Activated CD4-positive, alpha-beta T cell treated with anti-CD3 and anti-CD28 coated beads for 24 hours (primary cell): Measurements from ENCODE around the gene FLNB.

Source experiments
- DNase-seq, 2 donors: peaks; one replicate each; pipeline ENCODE4 v3.0.0-alpha.2; 2020; ENCODE audit warnings: low read depth in 2 of 2

The FLNB gene

DNA sequence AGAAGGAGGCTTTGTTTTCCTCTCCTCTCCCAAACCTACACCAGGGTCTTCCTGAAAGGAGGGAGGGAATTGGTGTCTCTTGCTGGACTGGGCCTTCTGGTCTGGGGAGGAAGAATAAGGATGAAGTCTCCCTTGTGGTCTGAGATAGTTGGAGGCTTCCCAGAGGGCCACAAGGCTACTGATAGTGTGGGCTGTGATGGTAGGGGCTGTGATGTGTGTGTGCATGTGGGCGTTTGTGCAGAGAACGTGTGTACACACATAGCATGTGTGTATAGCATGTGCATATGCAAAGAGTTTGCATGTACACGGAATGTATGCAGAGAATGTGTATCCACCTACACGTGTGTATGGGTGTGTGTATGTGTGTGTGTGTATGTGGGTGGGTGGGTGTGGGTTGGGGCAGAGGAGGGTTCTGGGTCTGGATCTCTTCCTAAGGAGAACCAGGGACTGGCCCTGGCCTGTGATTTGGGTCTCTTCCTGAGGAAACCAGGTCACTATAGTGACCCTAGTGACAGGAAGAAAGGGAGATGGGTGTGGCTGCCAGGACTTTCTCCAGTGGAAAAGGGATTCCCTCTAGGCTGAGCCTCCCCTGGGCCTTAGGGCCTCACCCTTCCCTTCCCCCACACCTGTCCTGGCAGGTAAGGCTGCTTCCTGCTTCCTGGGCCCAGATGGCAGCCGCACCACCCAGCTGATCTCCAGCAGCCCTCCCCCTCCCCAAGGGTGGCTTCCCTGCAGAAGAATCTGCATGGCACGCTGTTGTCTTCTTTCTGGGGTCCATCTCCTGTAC, 1.7 kb downstream of the FLNB start:
- DNase-seq = no peak

DNA sequence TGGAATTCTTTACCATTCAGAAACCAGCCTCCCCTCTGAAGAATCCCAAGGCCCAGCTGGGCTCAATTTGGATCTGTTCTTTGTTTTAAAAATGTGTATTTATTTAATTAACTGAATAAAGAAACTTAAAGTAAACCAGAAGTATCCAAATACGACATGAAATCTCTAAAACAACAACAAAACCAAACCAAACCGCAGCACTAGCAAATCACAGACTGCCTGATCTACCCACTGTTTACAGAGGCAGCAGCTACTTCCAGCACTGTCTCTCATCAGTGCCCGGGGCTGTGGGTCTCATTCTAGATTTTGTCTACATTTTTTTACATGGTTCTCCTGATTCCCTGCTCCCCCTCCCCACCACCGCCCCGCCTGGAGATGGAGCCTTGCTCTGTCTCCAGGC, 2.3 kb downstream of the FLNB start:
- no peak for DNase-seq

DNA sequence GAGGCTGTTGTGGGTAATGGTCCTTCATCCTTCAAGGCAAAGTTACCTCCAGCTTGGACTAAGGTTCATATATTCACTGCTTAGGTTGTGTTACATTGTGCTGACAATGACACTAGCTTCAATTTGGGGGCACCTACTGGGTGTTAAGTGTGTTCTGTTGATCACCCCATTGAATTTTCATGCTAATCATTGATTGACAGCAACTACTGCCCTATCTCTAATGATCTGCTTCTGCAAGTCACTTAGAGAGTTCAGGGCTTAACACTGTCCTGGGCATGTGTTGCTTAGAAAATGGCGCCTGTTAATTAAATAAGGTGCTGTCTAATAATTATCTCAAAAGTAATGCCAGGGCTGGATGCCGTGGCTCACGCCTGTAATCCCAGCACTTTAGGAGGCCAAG, 3.4 kb downstream of the FLNB start:
- no peak for DNase-seq

DNA sequence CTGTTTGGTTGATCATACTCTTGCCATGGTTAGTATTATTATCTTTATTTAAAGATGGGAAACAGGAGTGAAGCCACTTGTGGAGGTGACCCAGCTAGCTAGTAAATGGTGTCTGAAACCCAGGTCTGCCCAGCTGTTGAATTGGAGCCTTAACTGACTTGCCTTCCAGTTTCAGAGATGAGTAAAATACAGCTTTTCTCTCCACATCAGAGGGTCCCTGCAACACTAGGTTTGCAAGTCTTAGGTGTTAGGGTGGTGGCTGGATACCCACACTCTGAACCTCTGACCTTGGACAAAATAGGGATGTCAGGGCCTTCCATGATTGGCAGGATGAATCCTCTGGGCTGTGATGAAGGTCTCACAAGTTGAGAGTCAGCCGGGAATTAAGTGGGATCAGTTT, 4.1 kb downstream of the FLNB start:
- DNase-seq = no peak

DNA sequence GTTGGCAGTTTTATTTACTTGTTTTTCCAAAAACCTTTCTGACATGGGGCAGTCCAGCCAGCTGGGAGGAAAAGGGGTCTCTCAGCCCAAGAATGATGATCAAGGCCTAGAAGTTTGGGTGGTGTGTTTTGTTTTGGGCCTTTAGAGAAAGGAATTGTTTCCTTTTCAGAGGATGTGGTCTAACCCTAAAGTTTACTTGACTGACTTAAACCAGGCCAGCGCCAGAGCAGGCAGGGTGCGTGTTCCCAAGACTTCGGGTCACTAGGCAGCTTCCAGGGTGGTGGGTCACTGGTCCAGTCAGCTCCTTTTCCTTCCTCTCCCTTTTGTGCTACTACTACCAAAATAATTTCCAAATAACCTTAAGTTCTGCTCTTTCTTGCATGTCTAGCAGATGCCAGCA, 4.9 kb downstream of the FLNB start:
- no peak for DNase-seq

DNA sequence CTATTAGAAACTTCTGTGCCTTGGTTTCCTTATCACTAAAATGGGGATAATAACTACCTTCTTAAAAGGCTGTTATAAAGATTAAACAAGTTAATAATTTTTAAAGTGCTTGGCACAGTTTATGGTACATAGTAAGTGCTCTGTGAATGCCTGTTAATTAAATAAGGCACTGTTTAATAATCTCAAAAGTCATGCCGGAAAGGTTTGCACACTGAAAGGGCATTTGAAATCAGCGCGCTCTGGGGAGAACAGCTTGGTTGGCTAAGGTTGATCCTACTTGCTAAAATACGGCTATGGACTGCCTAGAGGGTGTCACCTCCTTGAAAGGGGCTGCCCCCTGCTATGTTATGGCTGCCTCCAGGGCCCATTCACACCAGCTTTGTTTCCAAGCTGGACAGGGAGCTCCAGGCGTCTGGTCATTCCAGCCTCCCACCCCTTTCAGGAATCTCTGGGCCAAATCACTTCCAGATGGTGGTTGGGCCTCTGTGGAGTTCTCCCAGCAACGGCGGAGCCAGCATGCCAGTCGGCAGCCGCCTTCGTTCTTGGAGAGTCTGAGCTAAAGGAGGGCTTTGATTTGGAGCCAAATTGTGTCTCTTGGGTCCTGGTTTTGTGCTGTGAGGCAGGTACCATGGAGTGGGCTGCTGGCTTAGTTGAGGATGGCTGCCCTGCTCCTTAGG, 5.9 kb downstream of the FLNB start:
- DNase-seq = no peak

DNA sequence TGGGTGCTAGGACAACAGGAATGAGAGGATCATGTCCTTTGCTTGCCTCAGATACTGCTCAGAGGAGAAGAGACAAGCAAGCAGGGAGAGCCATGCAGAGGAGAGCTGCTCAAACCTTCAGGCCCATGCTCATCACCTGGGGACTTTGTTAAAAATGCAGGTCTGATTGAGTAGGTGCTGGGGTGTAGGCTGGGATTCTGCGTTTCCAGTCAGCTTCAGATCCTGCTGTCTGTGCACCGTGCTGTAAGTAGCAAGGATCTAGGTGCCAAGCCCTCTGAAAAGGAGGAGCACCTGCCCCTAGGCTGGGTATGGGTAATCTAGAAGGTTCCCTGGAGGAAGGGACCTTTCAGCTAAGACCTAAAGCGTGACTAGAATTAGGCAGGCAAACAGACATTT, 7.3 kb downstream of the FLNB start:
- no peak for DNase-seq

DNA sequence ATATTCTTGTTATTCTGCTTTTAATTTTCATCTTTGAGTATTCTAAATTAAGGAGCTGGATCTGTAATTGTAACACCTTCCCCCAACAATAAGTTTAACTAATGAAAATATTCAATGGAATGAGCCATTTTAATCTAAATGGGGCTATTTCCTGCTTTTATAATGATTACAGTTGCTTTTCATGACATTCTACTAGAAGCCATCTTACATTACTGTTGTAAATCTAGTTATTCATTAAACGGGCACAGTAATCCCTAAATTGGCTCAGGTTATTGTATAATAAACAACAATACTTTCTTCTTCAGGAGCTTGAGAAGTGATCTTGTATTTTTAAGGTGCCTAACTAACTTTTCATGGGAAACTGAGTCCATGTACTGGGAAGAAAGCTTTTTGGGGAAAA, 8.5 kb downstream of the FLNB start:
- no peak for DNase-seq

DNA sequence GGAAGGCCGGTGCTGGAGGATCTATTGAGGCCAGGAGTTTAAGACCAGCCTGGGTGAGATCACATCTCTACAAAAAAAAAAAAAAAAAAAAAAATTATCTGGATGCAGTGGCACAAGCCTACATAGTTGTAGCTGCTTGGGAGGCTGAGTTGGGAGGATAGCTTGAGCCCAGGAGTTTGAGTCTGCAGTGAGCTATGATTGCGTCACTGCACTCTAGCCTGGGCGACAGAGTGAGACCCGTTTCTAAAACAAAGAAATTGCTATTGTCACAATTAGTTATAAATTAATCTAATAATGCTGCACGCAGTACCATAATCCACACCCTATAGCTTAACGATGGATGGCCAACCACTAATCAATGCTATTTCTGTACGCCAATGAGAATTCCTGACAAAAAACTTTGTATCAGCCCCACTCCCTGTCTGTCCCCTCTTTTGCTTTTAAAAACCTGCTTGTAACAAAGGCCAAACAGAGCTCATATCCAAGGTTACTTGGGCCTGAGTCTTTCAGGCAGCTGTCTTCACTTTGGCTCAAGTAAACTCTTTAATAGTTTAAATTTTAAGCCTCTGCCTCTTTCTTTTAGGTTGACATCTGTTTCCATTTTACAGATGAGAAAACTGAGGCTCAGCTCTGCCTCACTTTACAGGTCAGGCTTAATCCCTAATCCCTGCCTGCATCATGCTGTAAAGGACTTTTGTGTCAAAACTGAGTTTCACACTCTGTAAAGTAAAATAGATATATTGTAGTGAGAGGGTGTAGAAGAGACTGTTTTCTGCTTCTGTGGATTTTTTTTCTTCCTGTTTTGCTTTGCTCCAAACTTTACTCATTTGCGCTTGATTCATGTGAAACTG, 10.9 kb downstream of the FLNB start:
- DNase-seq = no peak

DNA sequence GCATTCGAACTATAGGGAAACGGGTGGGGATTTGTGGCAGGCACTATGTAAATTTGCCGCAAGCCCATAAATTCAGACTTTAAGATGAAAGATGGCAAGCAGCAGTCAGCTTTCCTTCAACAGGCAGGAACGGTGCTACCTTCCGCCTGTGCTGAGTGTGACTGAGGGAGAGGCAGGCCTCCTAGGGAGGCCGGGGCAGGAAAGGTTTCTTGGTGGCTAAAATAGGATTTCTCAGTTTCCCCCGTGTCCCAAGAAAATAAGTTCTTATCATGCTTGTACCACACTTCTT, 12.5 kb downstream of the FLNB start:
- DNase-seq = no peak

DNA sequence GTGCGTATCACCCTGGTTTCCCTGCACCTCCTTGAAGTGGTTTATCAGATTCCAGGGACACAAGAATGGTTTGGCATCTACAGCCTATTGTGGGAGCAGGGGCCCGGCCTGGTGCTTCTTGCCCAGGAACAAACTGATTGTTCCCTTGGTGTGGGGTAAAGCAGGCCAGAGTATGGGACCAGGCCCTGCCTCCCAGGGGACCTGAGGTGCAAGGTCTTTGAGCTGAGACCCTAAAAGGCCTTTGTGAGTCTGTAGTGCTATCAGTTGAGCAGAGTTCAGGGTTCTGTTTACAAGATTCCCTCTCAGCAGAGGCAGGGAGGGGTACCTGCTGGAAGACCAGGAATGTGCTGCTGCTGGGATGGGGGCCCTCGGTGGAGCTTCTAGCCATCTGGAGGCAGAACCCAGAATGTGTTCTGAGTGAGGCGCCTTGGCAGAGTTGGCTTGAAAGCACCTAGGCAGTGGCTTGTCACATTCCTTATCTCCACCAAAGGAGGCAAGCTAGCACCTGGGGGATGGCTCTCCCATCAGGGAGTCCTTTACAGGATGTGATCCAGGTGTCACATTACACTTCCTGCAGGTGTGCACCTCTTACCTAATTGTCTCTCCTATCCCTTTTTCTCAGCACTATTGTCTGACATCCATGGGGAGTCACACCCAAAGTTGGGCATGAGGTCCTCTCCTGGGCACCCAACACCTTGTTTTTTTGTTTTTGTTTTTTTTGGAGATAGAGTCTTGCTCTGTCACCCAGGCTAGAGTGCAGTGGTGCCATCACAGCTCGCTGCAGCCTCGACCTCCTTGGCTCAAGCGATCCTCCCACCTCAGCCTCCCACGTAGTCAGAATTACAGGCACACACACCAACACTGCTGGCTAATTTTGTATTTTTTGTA, 13.1 kb downstream of the FLNB start:
- DNase-seq = no peak

DNA sequence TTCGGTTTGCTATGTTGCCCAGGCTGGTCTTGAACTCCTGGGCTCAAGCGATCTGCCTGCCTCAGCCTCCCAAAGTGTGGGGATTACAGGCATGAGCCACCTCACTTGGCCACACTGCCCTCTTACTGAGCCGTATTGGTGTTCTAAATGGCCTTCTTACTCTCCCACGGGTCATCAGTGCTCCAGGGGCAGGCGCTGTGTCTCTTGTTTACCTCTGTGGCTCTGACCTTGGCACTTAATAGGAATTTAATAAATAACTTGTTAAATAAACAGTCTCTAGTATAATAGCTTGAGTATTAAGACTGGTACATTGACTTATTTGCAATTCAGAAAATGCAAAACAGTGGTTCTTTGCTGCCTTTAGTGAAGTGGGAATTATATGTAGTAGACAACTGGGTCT, 13.7 kb downstream of the FLNB start:
- DNase-seq = no peak

DNA sequence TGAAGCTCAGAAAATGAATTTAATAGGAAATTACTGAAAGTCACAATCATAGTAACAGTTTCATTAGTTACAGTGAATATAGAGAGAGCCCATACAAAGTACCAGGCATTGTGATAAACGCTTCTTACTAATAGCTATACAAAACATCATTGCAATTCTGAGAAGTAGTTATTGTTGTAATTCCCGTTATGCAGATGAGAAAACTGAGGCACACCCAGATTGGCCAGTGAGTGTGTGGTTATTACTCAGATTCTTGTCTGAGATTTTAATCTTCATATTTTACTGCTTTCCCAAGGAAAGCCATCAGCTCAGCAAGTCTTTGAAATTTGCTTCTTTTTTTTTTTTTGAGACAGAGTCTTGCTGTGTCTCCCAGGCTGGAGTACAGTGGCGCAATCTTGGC, 14.3 kb downstream of the FLNB start:
- DNase-seq = no peak

DNA sequence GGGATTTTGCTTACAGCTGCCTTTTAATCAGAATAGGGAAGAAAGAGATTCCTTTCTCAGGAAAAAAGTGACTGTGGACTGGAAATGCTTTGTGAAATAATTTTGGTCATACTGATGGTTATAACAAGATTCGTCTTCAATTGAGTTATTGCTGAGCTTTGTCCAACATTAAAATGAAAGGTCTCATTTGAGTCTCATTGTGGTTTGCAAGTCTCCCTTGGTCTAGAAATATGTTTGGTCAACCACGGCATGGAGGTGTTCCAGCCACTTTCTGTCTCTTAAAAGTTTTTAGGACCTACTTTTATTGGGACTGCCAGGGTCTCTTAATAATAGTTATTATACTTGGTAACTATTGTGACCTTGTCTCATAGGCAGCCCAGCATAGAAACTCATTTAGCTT, 15.3 kb downstream of the FLNB start:
- DNase-seq = no peak

DNA sequence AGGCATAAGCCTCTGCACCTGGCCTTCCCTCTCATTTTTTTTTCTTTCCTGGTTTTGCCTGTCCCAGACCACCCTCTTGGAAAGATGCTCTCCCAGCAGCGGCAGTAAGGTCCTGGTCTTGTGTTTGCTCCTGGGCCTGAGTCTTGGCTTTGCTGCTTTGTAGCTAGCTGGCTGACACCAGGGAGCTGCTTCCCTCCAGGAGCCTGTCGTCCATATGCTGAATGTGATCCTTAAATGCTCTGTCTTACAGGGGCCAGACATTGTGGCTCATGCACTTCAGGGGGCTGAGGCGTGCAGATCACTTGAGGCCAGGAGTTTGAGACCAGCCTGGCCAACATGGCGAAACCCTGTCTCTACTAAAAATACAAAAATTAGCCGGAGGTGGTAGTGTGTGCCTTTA, 17.2 kb downstream of the FLNB start:
- no peak for DNase-seq

DNA sequence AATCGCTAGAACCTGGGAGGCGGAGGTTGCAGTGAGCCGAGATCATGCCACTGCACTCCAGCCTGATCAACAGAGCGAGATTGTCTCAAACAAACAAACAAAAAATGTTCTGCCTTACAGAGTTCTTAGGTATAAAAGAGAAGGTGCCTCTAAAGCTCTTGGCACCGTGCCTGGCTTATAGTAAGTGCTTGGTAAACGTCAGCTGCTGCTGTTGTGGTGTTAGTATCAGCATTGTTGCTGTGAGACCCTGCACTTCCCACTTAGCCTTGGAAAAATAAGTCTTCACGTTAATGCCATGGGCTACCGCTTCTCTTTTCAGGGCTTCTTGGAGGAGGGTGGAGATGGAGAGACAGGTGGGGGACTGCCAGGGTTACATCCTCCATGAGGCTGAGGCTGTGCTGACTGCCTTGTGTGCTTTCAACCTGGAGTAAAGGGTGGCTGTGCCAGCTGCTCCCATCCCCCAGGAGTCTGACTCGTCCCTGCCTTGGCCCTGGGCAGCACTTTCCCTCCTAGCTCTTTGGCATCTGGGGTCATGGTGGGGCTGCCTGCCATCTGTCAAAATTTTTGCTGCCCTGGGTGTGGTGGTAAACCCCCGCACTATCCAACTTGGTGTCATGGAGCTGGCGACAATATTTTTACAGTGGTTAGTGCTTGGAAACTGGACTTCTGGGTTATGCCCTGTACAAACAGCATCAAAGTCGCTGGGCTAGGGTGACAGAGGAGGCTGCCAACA, 17.8 kb downstream of the FLNB start:
- DNase-seq = no peak

DNA sequence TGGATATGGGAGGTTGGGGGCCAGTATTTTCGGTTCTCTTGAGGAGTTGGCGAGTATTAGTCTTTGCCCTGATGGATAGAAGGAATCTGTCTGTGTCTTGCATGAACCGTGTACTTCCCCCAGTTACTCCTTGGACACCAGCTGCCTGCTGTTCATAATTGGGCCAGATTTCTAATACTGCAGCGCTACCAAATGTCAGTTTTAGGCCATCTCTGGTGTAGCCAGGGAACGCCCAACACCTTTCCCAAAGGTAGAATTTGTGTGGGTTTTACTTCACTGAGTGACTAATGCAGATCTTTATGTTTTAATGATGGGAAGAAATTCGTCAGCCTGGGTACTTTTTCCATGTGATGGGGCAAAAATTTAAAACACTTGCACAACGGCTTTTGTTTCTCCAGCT, 18.4 kb downstream of the FLNB start:
- no peak for DNase-seq

DNA sequence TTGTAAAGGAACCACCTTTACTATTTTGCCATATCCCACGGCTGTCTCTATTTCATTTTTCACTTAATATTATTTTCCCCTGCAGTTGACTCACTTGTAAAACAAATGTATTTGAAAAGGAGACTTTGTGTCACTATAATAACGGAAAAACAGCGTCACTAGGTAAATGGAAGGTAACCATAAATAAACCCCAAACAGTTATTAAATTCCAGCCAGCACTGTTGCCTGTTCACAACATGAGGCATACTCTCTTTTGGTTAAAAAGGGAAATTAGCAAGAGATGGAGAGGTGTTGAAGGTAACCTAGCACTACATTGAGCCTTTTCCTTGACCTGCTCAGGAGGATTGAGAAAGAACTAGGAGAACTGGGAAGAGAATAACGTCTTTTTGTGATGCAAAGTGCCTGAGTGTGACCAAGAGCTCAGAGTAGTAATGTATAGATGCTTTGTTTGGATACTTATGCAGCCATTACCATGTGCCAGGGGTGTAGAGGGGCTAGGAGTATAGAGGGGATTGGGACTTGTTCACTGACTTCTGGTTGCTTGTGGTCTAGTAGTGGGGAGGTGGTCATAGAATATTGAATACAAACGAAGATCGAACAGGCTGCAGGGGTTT, 19.6 kb downstream of the FLNB start:
- no peak for DNase-seq

DNA sequence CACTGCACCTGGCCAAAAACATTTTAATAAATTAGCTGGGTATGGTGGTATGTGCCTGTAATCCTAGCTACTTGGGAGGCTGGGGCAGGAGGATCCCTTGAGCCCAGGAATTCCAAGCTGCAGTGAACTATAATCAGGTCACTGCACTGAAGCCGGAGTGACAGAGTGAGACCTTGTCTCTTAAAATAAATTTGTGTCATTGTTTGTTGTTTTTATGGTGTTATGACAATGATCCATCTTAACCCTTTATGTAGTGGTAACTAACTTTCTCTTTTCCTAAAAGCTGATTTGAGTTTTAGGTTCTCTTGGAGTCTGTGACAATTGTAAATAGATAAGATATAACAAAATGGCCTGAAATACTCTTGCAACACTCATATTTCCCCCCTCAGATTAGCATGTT, 20.7 kb downstream of the FLNB start:
- no peak for DNase-seq

DNA sequence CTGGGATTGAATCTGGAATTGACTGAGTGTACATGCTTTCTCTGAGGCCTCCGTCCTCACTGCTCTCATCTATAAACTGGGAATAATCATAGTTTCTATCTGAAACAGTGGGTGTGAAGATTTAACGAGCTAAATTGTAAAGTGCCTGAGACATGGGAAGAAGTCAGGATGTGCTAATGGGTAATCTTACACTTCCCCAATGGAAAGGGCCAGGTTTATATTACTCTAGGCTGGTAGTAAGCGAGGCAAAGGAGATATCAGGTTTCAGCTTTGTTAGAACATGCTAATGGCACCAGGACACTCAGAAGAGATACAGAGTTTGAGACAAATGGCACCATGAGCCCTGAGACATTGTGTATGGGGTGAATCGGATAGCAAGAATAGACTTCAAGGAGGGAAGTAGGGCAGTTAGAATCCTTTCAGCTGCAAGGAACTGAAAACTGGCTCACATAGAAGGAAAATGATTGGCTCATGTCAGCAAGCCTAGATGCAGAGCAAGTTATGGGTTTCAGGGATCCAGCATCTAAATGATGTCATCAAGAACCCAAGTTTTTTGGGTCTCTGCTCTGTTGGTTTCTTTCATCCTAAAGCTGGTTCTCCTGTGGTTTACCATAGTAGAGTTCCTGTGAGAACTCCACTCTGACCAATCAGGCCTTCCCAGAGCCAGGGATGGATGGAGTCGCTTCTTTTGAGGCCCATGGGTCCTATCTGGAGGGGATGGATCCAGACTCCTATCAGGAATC, 21.8 kb downstream of the FLNB start:
- DNase-seq = no peak
